GM21723 (cell line): ENCODE results near the gene SLIT1.
"Not testable (repeated sequence)": the region's sequence is repeated elsewhere in the genome, so short reads cannot be mapped to it uniquely, and the experiment has no call there.

Experiments used
- ATAC-seq: cut with Tn5 transposase; IDR thresholded peaks from one replicate; pipeline ENCODE4 v1.9.1; 2021; ENCODE audit warnings: mild to moderate bottlenecking, moderate library complexity; ENCODE audit not compliant: unreplicated experiment

The SLIT1 gene

GRCh38 chr10:97048649-97049427 lies 136.9 kb downstream of the SLIT1 start:
- no peak for ATAC-seq

GRCh38 chr10:97047788-97048187 lies 138.0 kb downstream of the SLIT1 start:
- ATAC-seq: no peak

GRCh38 chr10:97047083-97047736 lies 138.5 kb downstream of the SLIT1 start:
- no peak for ATAC-seq

- ATAC-seq: no peak
These were observed 139.2 kb downstream of the SLIT1 start for GRCh38 chr10:97046456-97047082.

GRCh38 chr10:97043563-97043855 lies 142.2 kb downstream of the SLIT1 start:
- ATAC-seq: no peak

GRCh38 chr10:97042716-97043562 lies 142.8 kb downstream of the SLIT1 start:
- ATAC-seq: no peak

GRCh38 chr10:97042081-97042480 lies 143.7 kb downstream of the SLIT1 start:
- no peak for ATAC-seq

- no peak for ATAC-seq
These were observed 145.1 kb downstream of the SLIT1 start for GRCh38 chr10:97040706-97041105.

GRCh38 chr10:97040248-97040584 lies 145.5 kb downstream of the SLIT1 start:
- ATAC-seq: no peak

- ATAC-seq: no peak
These were observed 146.1 kb downstream of the SLIT1 start for GRCh38 chr10:97039538-97040247.

- ATAC-seq: no peak
These were observed 147.1 kb downstream of the SLIT1 start for GRCh38 chr10:97038688-97039087.

GRCh38 chr10:97037365-97038361 lies 148.1 kb downstream of the SLIT1 start:
- peak; percentile 77 for ATAC-seq

GRCh38 chr10:97034958-97035769 lies 150.6 kb downstream of the SLIT1 start:
- no peak for ATAC-seq

- no peak for ATAC-seq
These were observed 151.5 kb downstream of the SLIT1 start for GRCh38 chr10:97034301-97034700.

- not testable (repeated sequence) for ATAC-seq
These were observed 151.9 kb downstream of the SLIT1 start for GRCh38 chr10:97033841-97034240.

GRCh38 chr10:97032624-97033023 lies 153.1 kb downstream of the SLIT1 start:
- no peak for ATAC-seq

GRCh38 chr10:97031459-97031858 lies 154.3 kb downstream of the SLIT1 start:
- ATAC-seq: no peak

GRCh38 chr10:97030894-97031293 lies 154.9 kb downstream of the SLIT1 start:
- ATAC-seq: no peak

- ATAC-seq: no peak
These were observed 156.5 kb downstream of the SLIT1 start for GRCh38 chr10:97029271-97029670.
